PFSK-1 (cell line): ENCODE data around the gene ANO10.

ENCODE experiments used
- FOXP2 ChIP-seq: optimal IDR thresholded peaks from 2 replicates; pipeline ENCODE3; 2011; ENCODE audit warnings: borderline replicate concordance, control low read depth, inconsistent platforms; ENCODE audit not compliant: insufficient read depth; ENCODE audit errors: extremely low read length, extremely low read depth
- POLR2AphosphoS5 ChIP-seq: IDR thresholded peaks from 2 replicates; pipeline ENCODE4 v1.6.1; 2012; ENCODE audit warnings: low read depth, mild to moderate bottlenecking, control low read depth, low read length, moderate library complexity
- REST ChIP-seq, 2 experiments: IDR thresholded peaks; 2 replicates each; pipeline versions ENCODE4 v1.6.1 to v1.8.0; 2011 to 2012; ENCODE audit warnings: low read depth in 2 of 2, low read length in 2 of 2, control low read depth in 1 of 2, inconsistent platforms in 1 of 2, mild to moderate bottlenecking in 1 of 2, moderate library complexity in 1 of 2; ENCODE audit not compliant: insufficient read depth in 1 of 2
- SIN3A ChIP-seq: IDR thresholded peaks from 2 replicates; pipeline ENCODE4 v1.6.1; 2012; ENCODE audit warnings: mild to moderate bottlenecking, low read length, moderate library complexity, borderline replicate concordance; ENCODE audit not compliant: insufficient read depth
- TAF1 ChIP-seq: IDR thresholded peaks from 2 replicates; pipeline ENCODE4 v1.6.1; 2012; ENCODE audit warnings: low read length, control low read depth, borderline replicate concordance; ENCODE audit not compliant: insufficient read depth

Gene ANO10

GRCh38 chr3:43400781-43401730 is 220.8 kb downstream of the ANO10 start:
- TF ChIP-seq REST (IDR thresholded peaks at IDR 0.05; ENCODE audit: insufficient read depth in 1 of 2, low read depth in 2 of 2, low read length in 2 of 2) (no peak), TAF1 (no peak), POLR2AphosphoS5 (no peak)

- no peak for TF ChIP-seq SIN3A
- TF ChIP-seq TAF1: no peak
- no peak for TF ChIP-seq POLR2AphosphoS5
- no peak for TF ChIP-seq FOXP2
- no peak for TF ChIP-seq REST (IDR thresholded peaks at IDR 0.05; ENCODE audit: insufficient read depth in 1 of 2, low read depth in 2 of 2, low read length in 2 of 2)
These were observed 221.6 kb downstream of the ANO10 start for GRCh38 chr3:43400167-43400566.

GRCh38 chr3:43399034-43399433 is 222.8 kb downstream of the ANO10 start:
- TF ChIP-seq TAF1 (no peak), SIN3A (no peak), REST (IDR thresholded peaks at IDR 0.05; ENCODE audit: insufficient read depth in 1 of 2, low read depth in 2 of 2, low read length in 2 of 2) (no peak), FOXP2 (no peak), POLR2AphosphoS5 (no peak)

- no peak for TF ChIP-seq TAF1
These were observed 227.7 kb downstream of the ANO10 start for GRCh38 chr3:43394041-43394554.

- no peak for TF ChIP-seq TAF1
- no peak for TF ChIP-seq SIN3A
- no peak for TF ChIP-seq FOXP2
- TF ChIP-seq REST (IDR thresholded peaks at IDR 0.05; ENCODE audit: insufficient read depth in 1 of 2, low read depth in 2 of 2, low read length in 2 of 2): no peak
- TF ChIP-seq POLR2AphosphoS5: no peak
These were observed 230.2 kb downstream of the ANO10 start for GRCh38 chr3:43391621-43392020.
